Measurements from ENCODE around the gene ZMIZ2.
"Not testable (repeated sequence)": the region's sequence is repeated elsewhere in the genome, so short reads cannot be mapped to it uniquely, and the experiment has no call there.

Gene ZMIZ2

GRCh38 chr7:44748045-44748947, at the start of gene ZMIZ2:
Gene ZMIZ2, plus strand, starts transcription at chr7:44748847. Its CDS starts 7,403 bp downstream, at chr7:44756250.
- peak; percentile 91 for DNase-seq

- DNase-seq = not testable (repeated sequence)
Observed at GRCh38 chr7:44699598-44699997, 49.0 kb upstream of the ZMIZ2 start.

GRCh38 chr7:44700322-44700721, 48.3 kb upstream of the ZMIZ2 start:
- DNase-seq = no peak

- not testable (repeated sequence) for DNase-seq
Observed at GRCh38 chr7:44703391-44703790, 45.3 kb upstream of the ZMIZ2 start.

GRCh38 chr7:44703921-44704320, 44.7 kb upstream of the ZMIZ2 start:
- no peak for DNase-seq

GRCh38 chr7:44705434-44705833, 43.2 kb upstream of the ZMIZ2 start:
- no peak for DNase-seq

- DNase-seq = no peak
Observed at GRCh38 chr7:44706788-44707557, 41.7 kb upstream of the ZMIZ2 start.

GRCh38 chr7:44707558-44708230, 41.0 kb upstream of the ZMIZ2 start:
- no peak for DNase-seq

- DNase-seq = no peak
Observed at GRCh38 chr7:44709011-44709915, 39.4 kb upstream of the ZMIZ2 start.

- no peak for DNase-seq
Observed at GRCh38 chr7:44709945-44710596, 38.6 kb upstream of the ZMIZ2 start.

- no peak for DNase-seq
Observed at GRCh38 chr7:44711528-44711927, 37.1 kb upstream of the ZMIZ2 start.

- no peak for DNase-seq
Observed at GRCh38 chr7:44712012-44712411, 36.6 kb upstream of the ZMIZ2 start.

- no peak for DNase-seq
Observed at GRCh38 chr7:44713141-44713540, 35.5 kb upstream of the ZMIZ2 start.

- DNase-seq = no peak
Observed at GRCh38 chr7:44713680-44714335, 34.8 kb upstream of the ZMIZ2 start.

- no peak for DNase-seq
Observed at GRCh38 chr7:44716205-44716604, 32.4 kb upstream of the ZMIZ2 start.

- DNase-seq = no peak
Observed at GRCh38 chr7:44720301-44720700, 28.3 kb upstream of the ZMIZ2 start.

- no peak for DNase-seq
Observed at GRCh38 chr7:44724276-44724675, 24.4 kb upstream of the ZMIZ2 start.

GRCh38 chr7:44726250-44726649, 22.4 kb upstream of the ZMIZ2 start:
- not testable (repeated sequence) for DNase-seq

GRCh38 chr7:44727158-44727936, 21.3 kb upstream of the ZMIZ2 start:
- no peak for DNase-seq

GRCh38 chr7:44727937-44728262, 20.7 kb upstream of the ZMIZ2 start:
- DNase-seq = no peak
